Esophagus muscularis mucosa (tissue), 4 donors: ENCODE measurements around the gene CRISPLD2.

Source experiments
- EP300 ChIP-seq: sonication (generic); formaldehyde crosslinking; IDR thresholded peaks from one replicate; pipeline ENCODE4 v1.6.1; 2017; ENCODE audit warnings: antibody characterized with exemption
- POLR2A ChIP-seq: fragments of 450-650 bp; IDR thresholded peaks from one replicate; pipeline ENCODE4 v1.6.1; 2017; ENCODE audit warnings: antibody characterized with exemption, moderate library complexity, mild to moderate bottlenecking, low read depth
- TF ChIP-seq, protein P1 (sequence below), 3 experiments: fragments of 200-600 bp in 2 of 3; fragments of 450-650 bp in 1 of 3; sonication (generic) in 2 of 3; IDR thresholded peaks; one replicate each; pipeline ENCODE4 v1.5.1; 2017 to 2019; ENCODE audit warnings: antibody characterized with exemption in 3 of 3, mild to moderate bottlenecking in 2 of 3, moderate library complexity in 1 of 3

GRCh38 chr16:84827897-84828296 lies 8.1 kb downstream of the CRISPLD2 start:
- TF ChIP-seq EP300: no peak
- TF ChIP-seq, protein P1, sequence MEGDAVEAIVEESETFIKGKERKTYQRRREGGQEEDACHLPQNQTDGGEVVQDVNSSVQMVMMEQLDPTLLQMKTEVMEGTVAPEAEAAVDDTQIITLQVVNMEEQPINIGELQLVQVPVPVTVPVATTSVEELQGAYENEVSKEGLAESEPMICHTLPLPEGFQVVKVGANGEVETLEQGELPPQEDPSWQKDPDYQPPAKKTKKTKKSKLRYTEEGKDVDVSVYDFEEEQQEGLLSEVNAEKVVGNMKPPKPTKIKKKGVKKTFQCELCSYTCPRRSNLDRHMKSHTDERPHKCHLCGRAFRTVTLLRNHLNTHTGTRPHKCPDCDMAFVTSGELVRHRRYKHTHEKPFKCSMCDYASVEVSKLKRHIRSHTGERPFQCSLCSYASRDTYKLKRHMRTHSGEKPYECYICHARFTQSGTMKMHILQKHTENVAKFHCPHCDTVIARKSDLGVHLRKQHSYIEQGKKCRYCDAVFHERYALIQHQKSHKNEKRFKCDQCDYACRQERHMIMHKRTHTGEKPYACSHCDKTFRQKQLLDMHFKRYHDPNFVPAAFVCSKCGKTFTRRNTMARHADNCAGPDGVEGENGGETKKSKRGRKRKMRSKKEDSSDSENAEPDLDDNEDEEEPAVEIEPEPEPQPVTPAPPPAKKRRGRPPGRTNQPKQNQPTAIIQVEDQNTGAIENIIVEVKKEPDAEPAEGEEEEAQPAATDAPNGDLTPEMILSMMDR (IDR thresholded peaks at IDR 0.05): no peak
- no peak for TF ChIP-seq POLR2A
